A549 (cell line): ENCODE results near the gene ADARB2. TPM values are rescaled to one million over a fixed set of nuclear protein-coding genes. Genes with fewer than 3 reads are reported as not detected.

Experiments
- ATAC-seq, 2 experiments: fragments of 200-7000 bp in 1 of 2; fragments of >200 bp in 1 of 2; cut with Nextera tagmentation in 1 of 2; cut with Tn5 transposase in 1 of 2; 3 replicates each; pipeline versions ENCODE4 v1.8.0 to v1.9.1; 2018 to 2020; ENCODE audit warnings: mild to moderate bottlenecking in 1 of 2, moderate library complexity in 1 of 2
- CTCF ChIA-PET: fragments of 300-600 bp; sonication (Branson Sonifier 250); formaldehyde crosslinking; extraction: SDS; loops from one replicate; lab custom pipeline; 2021; ENCODE audit warnings: antibody characterized with exemption, inconsistent platforms; lab: Yijun Ruan, JAX
- POLR2A ChIA-PET: fragments of 350-600 bp; formaldehyde crosslinking; extraction: SDS; loops from one replicate; lab custom pipeline; 2021; ENCODE audit warnings: antibody characterized with exemption, inconsistent platforms; lab: Yijun Ruan, JAX
- DNase-seq, 2 experiments: peaks; one replicate each; pipeline versions ENCODE4 v3.0.0 to v3.0.0-alpha.2; 2011 to 2016; ENCODE audit warnings: low read depth in 1 of 2, low spot score in 1 of 2
- FAIRE-seq: peaks from 2 replicates; lab custom pipeline; 2011; peaks lifted over from hg19 to GRCh38; lab: Jason Lieb, UNC
- H3K27ac ChIP-seq, 2 experiments: fragments of >200 bp; sonication (Bioruptor Twin); formaldehyde crosslinking; 3 replicates each; pipeline ENCODE4 v1.5.1; 2016 to 2017
- H3K4me1 ChIP-seq: fragments of >200 bp; sonication (Bioruptor Twin); formaldehyde crosslinking; 3 replicates; pipeline ENCODE4 v1.6.1; 2016
- H3K4me2 ChIP-seq: fragments of >200 bp; sonication (Bioruptor Twin); formaldehyde crosslinking; 3 replicates; pipeline ENCODE4 v1.6.1; 2016
- H3K4me3 ChIP-seq: fragments of >200 bp; sonication (Bioruptor Twin); formaldehyde crosslinking; 3 replicates; pipeline ENCODE4 v1.5.1; 2016
- H3K9me3 ChIP-seq: fragments of >200 bp; sonication (Bioruptor Twin); formaldehyde crosslinking; 3 replicates; pipeline ENCODE4 v1.6.1; 2016
- BHLHE40 ChIP-seq: IDR thresholded peaks from 2 replicates; pipeline ENCODE4 v1.6.1; 2012; ENCODE audit warnings: low read depth, low read length, inconsistent platforms
- CBX2 ChIP-seq: fragments of 200-600 bp; sonication (generic); IDR thresholded peaks from 2 replicates; pipeline ENCODE4 v1.6.1; 2016; ENCODE audit warnings: low read depth, mild to moderate bottlenecking, borderline replicate concordance
- CBX8 ChIP-seq: fragments of 200-600 bp; sonication (generic); IDR thresholded peaks from 2 replicates; pipeline ENCODE4 v1.6.1; 2016
- CHD4 ChIP-seq: fragments of 200-600 bp; sonication (generic); IDR thresholded peaks from 2 replicates; pipeline ENCODE4 v1.6.1; 2016; ENCODE audit warnings: antibody characterized with exemption, mild to moderate bottlenecking, borderline replicate concordance
- EHF ChIP-seq: fragments of 250-450 bp; sonication (Bioruptor Pico); IDR thresholded peaks from 2 replicates; pipeline ENCODE4 v1.5.0; 2020; ENCODE audit warnings: mild to moderate bottlenecking
- EHMT2 ChIP-seq: fragments of 200-600 bp; sonication (generic); IDR thresholded peaks from 2 replicates; pipeline ENCODE4 v1.6.1; 2016; ENCODE audit warnings: antibody characterized with exemption, low read depth, mild to moderate bottlenecking, moderate library complexity
- EP300 ChIP-seq, 2 experiments: fragments of >200 bp; sonication (Bioruptor Twin); formaldehyde crosslinking; IDR thresholded peaks; 2 replicates in 1 of 2; 3 replicates in 1 of 2; pipeline ENCODE4 v1.6.1; 2016 to 2017
- FOSL2 ChIP-seq, 2 experiments: fragments of 450-650 bp in 1 of 2; fragments of >200 bp in 1 of 2; sonication (Bioruptor Twin) in 1 of 2; formaldehyde crosslinking; IDR thresholded peaks; 2 replicates each; pipeline versions ENCODE4 v1.5.0 to v1.6.1; 2016 to 2020; ENCODE audit warnings: mild to moderate bottlenecking in 1 of 2, moderate library complexity in 1 of 2
- GATA3 ChIP-seq: IDR thresholded peaks from 2 replicates; pipeline ENCODE4 v1.6.1; 2012; ENCODE audit warnings: borderline replicate concordance
- HEYL ChIP-seq: fragments of 250-450 bp; sonication (Bioruptor Pico); IDR thresholded peaks from 2 replicates; pipeline ENCODE4 v1.8.0; 2021; ENCODE audit warnings: mild to moderate bottlenecking, moderate library complexity
- HOXA7 ChIP-seq: fragments of 250-450 bp; sonication (Bioruptor Pico); IDR thresholded peaks from 2 replicates; pipeline ENCODE4 v1.5.0; 2020; ENCODE audit warnings: mild to moderate bottlenecking, moderate library complexity
- JUN ChIP-seq, 2 experiments: fragments of >200 bp; sonication (Bioruptor Twin); formaldehyde crosslinking; IDR thresholded peaks; 2 replicates in 1 of 2; 3 replicates in 1 of 2; pipeline ENCODE4 v1.6.1; 2016 to 2017
- KDM5A ChIP-seq: fragments of 200-600 bp; sonication (generic); IDR thresholded peaks from 2 replicates; pipeline ENCODE4 v1.6.1; 2016; ENCODE audit warnings: antibody characterized with exemption, mild to moderate bottlenecking
- MAZ ChIP-seq: fragments of 150-350 bp; IDR thresholded peaks from 2 replicates; pipeline ENCODE4 v1.6.1; 2014; ENCODE audit warnings: antibody characterized with exemption, low read depth, low read length, borderline replicate concordance
- POLR2A ChIP-seq: IDR thresholded peaks from 2 replicates; pipeline ENCODE4 v1.6.1; 2012; ENCODE audit warnings: mild to moderate bottlenecking, low read length
- RARB ChIP-seq: fragments of 250-450 bp; sonication (Bioruptor Pico); IDR thresholded peaks from 2 replicates; pipeline ENCODE4 v1.8.0; 2021; ENCODE audit warnings: mild to moderate bottlenecking, moderate library complexity
- RCOR1 ChIP-seq: fragments of 150-350 bp; IDR thresholded peaks from 2 replicates; pipeline ENCODE4 v1.6.1; 2014; ENCODE audit warnings: antibody characterized with exemption, low read length, low read depth
- TP53 ChIP-seq: fragments of 250-450 bp; sonication (Bioruptor Pico); IDR thresholded peaks from 2 replicates; pipeline ENCODE4 v1.5.0; 2021; ENCODE audit warnings: mild to moderate bottlenecking, moderate library complexity
- ZC3H11A ChIP-seq: fragments of 450-650 bp; IDR thresholded peaks from 2 replicates; pipeline ENCODE4 v1.6.1; 2014; ENCODE audit warnings: antibody characterized with exemption, mild to moderate bottlenecking
- ZFP36 ChIP-seq: fragments of 450-650 bp; IDR thresholded peaks from 2 replicates; pipeline ENCODE4 v1.6.1; 2014; ENCODE audit warnings: borderline replicate concordance; ENCODE audit not compliant: partially characterized antibody
- WGBS: methylation state at CpG from one replicate; pipeline ENCODE4 v1.1.6; 2017; ENCODE audit errors: missing lambda C conversion rate; 5-methylcytosine and 5-hydroxymethylcytosine counted together
- polyA plus RNA-seq, 4 experiments: library from polyadenylated mRNA; depleted of rRNA in 3 of 4; stranded (reverse); fragments of >200 nt; fragmentation: RNase III in 1 of 4; extraction: RNeasy Plus Mini Kit Qiagen cat#74134 plus additional on column Dnase treatment in 1 of 4; gene quantifications; 2 replicates in 3 of 4; 3 replicates in 1 of 4; pipeline ENCODE4 v1.2.3, GENCODE V29; 2011 to 2017
- TF ChIP-seq, protein P1 (sequence below): fragments of 450-650 bp; IDR thresholded peaks from 2 replicates; pipeline ENCODE4 v1.6.1; 2014; ENCODE audit warnings: antibody characterized with exemption
- TF ChIP-seq, protein P2 (sequence below): IDR thresholded peaks from 2 replicates; pipeline ENCODE4 v1.6.1; 2012
- TF ChIP-seq, protein P3 (sequence below): fragments of 250-450 bp; sonication (Bioruptor Pico); IDR thresholded peaks from 2 replicates; pipeline ENCODE4 v1.5.0; 2021; ENCODE audit warnings: mild to moderate bottlenecking, moderate library complexity, borderline replicate concordance
- TF ChIP-seq, protein P4 (sequence below): fragments of 150-350 bp; IDR thresholded peaks from 2 replicates; pipeline ENCODE4 v1.6.1; 2014; ENCODE audit warnings: low read depth, mild to moderate bottlenecking, low read length
- TF ChIP-seq, protein P5 (sequence below): fragments of 200-600 bp; sonication (generic); IDR thresholded peaks from 2 replicates; pipeline ENCODE4 v1.6.1; 2016; ENCODE audit warnings: antibody characterized with exemption, mild to moderate bottlenecking, moderate library complexity

ADARB2 gene
- polyA plus RNA-seq, 2 of the 4 experiments (the other 2 are of a cell fraction): not detected

DNA sequence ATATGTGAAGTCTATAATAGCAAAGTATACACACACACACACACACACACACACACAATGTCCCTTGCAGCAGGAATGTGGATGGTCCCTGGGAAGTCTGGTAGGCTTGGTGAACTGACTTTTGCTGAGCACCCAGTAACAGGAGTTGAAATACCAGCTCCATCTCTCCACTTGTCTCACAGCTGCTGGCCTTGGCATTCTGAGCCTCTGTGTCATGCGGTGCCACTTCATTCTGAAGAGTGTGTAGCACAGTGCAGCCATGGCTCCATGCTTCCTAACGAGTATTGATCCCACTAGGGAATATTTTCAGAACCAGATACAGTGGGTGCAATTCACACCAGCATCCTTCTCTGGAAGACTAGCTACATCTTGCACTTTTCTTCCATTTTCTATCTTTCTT is 192.4 kb downstream of the ADARB2 start:
- TF ChIP-seq ZFP36 (no peak), RCOR1 (no peak), EHMT2 (no peak), CBX8 (no peak), CBX2 (no peak), MAZ (no peak), KDM5A (no peak), TP53 (CRISPR knock-in tag) (no peak)
- TF ChIP-seq, protein P1, sequence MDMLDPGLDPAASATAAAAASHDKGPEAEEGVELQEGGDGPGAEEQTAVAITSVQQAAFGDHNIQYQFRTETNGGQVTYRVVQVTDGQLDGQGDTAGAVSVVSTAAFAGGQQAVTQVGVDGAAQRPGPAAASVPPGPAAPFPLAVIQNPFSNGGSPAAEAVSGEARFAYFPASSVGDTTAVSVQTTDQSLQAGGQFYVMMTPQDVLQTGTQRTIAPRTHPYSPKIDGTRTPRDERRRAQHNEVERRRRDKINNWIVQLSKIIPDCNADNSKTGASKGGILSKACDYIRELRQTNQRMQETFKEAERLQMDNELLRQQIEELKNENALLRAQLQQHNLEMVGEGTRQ: no peak
- TF ChIP-seq, protein P2, sequence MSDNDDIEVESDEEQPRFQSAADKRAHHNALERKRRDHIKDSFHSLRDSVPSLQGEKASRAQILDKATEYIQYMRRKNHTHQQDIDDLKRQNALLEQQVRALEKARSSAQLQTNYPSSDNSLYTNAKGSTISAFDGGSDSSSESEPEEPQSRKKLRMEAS: no peak
- H3K27ac ChIP-seq: no peak overlapping the region
- DNase-seq (no peak), ATAC-seq (no peak), FAIRE-seq (no peak)
- no peaks in the 10 kb centered on the region for H3K4me1 ChIP-seq
- ChIA-PET CTCF (interaction anchor here (1.6 kb wide), 1 partner anchor 125 kb away, joined by 3 read pairs; no protein-coding TSS in a partner anchor), POLR2A (no interaction called here)
- 14% methylated on average over 2 of the region's 2 CpGs for WGBS
- H3K9me3 ChIP-seq: no peaks in the 10 kb centered on the region
- H3K4me2 ChIP-seq: no peak overlapping the region
- H3K4me3 ChIP-seq: no peak overlapping the region

DNA sequence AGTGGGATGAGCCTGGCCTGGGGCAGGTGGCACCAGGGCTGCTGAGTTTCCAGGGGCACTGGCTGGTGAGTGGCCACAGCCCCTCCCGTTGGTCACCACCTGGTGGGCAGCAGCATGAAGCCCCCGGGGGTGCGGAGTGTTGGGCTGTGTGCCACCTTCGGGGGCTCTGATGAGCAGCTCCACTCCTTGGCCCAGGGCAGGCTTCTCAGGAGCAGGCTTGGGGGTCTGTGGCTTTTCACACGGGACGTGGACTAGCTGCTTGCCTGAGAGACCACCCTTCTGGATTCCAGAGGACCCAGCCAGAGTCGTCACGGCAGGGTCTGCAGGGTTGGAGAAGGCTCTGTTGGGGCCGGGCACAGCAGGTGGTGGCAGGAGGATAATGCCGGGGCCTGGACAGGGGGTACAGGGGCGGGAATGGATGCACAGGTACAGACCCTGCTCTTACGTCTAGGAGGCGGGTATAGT is 193.1 kb downstream of the ADARB2 start:
- POLR2A ChIA-PET: no interaction called here
- CTCF ChIA-PET: interaction anchor here (0.7 to 1.6 kb wide), 2 partner anchors 124 to 679 kb away, joined by 3 read pairs; no protein-coding TSS in a partner anchor
- H3K4me2 ChIP-seq: no peak overlapping the region
- TF ChIP-seq GATA3: no peak
- TF ChIP-seq EHMT2: no peak
- TF ChIP-seq, protein P3, sequence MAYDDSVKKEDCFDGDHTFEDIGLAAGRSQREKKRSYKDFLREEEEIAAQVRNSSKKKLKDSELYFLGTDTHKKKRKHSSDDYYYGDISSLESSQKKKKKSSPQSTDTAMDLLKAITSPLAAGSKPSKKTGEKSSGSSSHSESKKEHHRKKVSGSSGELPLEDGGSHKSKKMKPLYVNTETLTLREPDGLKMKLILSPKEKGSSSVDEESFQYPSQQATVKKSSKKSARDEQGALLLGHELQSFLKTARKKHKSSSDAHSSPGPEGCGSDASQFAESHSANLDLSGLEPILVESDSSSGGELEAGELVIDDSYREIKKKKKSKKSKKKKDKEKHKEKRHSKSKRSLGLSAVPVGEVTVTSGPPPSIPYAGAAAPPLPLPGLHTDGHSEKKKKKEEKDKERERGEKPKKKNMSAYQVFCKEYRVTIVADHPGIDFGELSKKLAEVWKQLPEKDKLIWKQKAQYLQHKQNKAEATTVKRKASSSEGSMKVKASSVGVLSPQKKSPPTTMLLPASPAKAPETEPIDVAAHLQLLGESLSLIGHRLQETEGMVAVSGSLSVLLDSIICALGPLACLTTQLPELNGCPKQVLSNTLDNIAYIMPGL: no peak
- TF ChIP-seq RCOR1: no peak
- no peak for TF ChIP-seq RARB (CRISPR knock-in tag)
- no peak for TF ChIP-seq CBX2
- TF ChIP-seq TP53 (CRISPR knock-in tag): no peak
- TF ChIP-seq, protein P2: no peak
- no peak for TF ChIP-seq ZFP36
- TF ChIP-seq, protein P1: no peak
- no peak for TF ChIP-seq POLR2A
- TF ChIP-seq FOSL2 (IDR thresholded peaks at IDR 0.05): no peak
- no peak for TF ChIP-seq FOSL2 (CRISPR knock-in tag; IDR thresholded peaks at IDR 0.05)
- no peak for TF ChIP-seq ZC3H11A
- TF ChIP-seq, protein P4, sequence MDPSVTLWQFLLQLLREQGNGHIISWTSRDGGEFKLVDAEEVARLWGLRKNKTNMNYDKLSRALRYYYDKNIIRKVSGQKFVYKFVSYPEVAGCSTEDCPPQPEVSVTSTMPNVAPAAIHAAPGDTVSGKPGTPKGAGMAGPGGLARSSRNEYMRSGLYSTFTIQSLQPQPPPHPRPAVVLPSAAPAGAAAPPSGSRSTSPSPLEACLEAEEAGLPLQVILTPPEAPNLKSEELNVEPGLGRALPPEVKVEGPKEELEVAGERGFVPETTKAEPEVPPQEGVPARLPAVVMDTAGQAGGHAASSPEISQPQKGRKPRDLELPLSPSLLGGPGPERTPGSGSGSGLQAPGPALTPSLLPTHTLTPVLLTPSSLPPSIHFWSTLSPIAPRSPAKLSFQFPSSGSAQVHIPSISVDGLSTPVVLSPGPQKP: no peak
- FAIRE-seq (no peak), DNase-seq (no peak), ATAC-seq (no peak)
- no peak overlapping the region for H3K27ac ChIP-seq
- 48% methylated on average over 8 of the region's 13 CpGs for WGBS
- H3K9me3 ChIP-seq: no peaks in the 10 kb centered on the region
- no peaks in the 10 kb centered on the region for H3K4me1 ChIP-seq
- H3K4me3 ChIP-seq: no peak overlapping the region

DNA sequence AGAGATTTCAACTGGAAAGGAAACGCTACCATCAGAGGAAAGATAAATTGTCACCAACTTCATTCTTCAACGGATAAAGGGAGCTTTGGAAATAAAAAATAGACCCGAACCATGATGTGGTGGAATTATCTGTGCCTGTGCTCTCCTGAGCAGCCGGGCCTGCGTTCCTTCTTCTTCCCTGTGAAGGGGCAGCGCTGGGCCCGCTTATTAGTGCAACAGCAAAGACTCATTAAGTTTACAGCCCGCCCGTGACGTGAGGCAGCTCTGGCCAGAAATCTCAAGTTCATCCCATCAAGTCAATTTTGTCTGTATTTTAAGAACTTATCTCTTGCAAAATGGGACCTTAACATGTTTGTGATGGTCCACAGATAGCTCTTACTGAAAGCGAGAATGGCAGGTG is 193.7 kb downstream of the ADARB2 start:
- Histone ChIP-seq H3K4me3 (no peak overlapping the region), H3K9me3 (no peaks in the 10 kb centered on the region), H3K4me2 (no peak overlapping the region), H3K4me1 (no peaks in the 10 kb centered on the region), H3K27ac (no peak overlapping the region)
- WGBS: 58% methylated on average over 11 of the region's 11 CpGs
- ChIA-PET CTCF (interaction anchor here (0.7 to 1.6 kb wide), 3 partner anchors 14 to 679 kb away, joined by 3 to 4 read pairs (median 3); no protein-coding TSS in a partner anchor), POLR2A (no interaction called here)
- DNase-seq (no peak), ATAC-seq (no peak), FAIRE-seq (no peak)
- TF ChIP-seq CHD4: no peak
- no peak for TF ChIP-seq EHF (CRISPR knock-in tag)
- TF ChIP-seq, protein P2: no peak
- no peak for TF ChIP-seq JUN (IDR thresholded peaks at IDR 0.05)
- TF ChIP-seq EP300 (IDR thresholded peaks at IDR 0.05): no peak
- TF ChIP-seq POLR2A: no peak
- no peak for TF ChIP-seq HOXA7 (CRISPR knock-in tag)
- no peak for TF ChIP-seq KDM5A
- TF ChIP-seq, protein P5, sequence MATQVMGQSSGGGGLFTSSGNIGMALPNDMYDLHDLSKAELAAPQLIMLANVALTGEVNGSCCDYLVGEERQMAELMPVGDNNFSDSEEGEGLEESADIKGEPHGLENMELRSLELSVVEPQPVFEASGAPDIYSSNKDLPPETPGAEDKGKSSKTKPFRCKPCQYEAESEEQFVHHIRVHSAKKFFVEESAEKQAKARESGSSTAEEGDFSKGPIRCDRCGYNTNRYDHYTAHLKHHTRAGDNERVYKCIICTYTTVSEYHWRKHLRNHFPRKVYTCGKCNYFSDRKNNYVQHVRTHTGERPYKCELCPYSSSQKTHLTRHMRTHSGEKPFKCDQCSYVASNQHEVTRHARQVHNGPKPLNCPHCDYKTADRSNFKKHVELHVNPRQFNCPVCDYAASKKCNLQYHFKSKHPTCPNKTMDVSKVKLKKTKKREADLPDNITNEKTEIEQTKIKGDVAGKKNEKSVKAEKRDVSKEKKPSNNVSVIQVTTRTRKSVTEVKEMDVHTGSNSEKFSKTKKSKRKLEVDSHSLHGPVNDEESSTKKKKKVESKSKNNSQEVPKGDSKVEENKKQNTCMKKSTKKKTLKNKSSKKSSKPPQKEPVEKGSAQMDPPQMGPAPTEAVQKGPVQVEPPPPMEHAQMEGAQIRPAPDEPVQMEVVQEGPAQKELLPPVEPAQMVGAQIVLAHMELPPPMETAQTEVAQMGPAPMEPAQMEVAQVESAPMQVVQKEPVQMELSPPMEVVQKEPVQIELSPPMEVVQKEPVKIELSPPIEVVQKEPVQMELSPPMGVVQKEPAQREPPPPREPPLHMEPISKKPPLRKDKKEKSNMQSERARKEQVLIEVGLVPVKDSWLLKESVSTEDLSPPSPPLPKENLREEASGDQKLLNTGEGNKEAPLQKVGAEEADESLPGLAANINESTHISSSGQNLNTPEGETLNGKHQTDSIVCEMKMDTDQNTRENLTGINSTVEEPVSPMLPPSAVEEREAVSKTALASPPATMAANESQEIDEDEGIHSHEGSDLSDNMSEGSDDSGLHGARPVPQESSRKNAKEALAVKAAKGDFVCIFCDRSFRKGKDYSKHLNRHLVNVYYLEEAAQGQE: no peak
- no peak for TF ChIP-seq HEYL (CRISPR knock-in tag)
- TF ChIP-seq MAZ: no peak
- TF ChIP-seq BHLHE40: no peak
